RPMI7951 (cell line): ENCODE results near the gene CCL20. TPM values are rescaled to one million over a fixed set of nuclear protein-coding genes. Genes with fewer than 3 reads are reported as not detected.
A peak's percentile ranks its signal among the peaks of the same experiment; 100 is the strongest.
"Not testable (repeated sequence)": the region's sequence is repeated elsewhere in the genome, so short reads cannot be mapped to it uniquely, and the experiment has no call there.

Source experiments
- DNase-seq: peaks from one replicate; pipeline ENCODE4 v3.0.0-alpha.2; 2012; ENCODE audit warnings: low read depth
- total RNA-seq: library from RNA; depleted of rRNA; stranded (reverse); fragments of >200 nt; shearing (Covaris generic); gene quantifications from 2 replicates; pipeline ENCODE4 v1.2.3, GENCODE V29; 2014; rRNA removed

The CCL20 gene, protein sequence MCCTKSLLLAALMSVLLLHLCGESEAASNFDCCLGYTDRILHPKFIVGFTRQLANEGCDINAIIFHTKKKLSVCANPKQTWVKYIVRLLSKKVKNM
- 2.2 and 3.8 TPM in 2 replicates for total RNA-seq

DNA sequence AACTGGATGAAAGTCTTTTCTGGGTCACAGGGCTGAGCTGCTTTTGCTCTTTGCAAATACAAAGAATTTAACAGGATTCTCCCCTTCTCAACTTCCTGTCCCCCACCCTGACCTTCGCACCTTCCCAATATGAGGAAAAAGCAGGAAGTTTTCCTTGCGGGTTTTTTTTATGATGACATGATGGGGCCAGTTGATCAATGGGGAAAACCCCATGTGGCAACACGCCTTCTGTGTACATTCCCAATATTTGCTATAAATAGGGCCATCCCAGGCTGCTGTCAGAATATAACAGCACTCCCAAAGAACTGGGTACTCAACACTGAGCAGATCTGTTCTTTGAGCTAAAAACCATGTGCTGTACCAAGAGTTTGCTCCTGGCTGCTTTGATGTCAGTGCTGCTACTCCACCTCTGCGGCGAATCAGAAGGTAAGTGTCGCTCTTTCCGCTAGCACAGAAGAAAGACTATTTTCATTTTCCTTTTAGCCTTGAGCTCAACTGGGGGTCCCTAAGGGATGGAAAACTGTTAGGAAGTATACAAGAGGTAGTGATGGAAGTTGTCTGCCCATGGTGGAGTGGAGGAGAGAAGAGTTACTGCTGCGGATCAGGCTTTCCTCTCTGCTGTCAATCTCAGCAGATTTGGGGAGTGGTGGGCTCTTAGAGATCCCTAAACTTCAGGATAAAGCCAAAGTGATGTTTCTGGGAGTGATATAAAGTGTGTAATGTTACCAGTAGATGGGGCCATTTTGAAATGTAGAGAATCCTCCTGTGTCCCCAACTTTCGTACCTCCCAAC lies at the start of gene CCL20:
Gene CCL20, plus strand, starts transcription at position 281 of the 792 bp plus-strand sequence. Its CDS starts 70 bp downstream, at position 351.
- DNase-seq: no peak

DNA sequence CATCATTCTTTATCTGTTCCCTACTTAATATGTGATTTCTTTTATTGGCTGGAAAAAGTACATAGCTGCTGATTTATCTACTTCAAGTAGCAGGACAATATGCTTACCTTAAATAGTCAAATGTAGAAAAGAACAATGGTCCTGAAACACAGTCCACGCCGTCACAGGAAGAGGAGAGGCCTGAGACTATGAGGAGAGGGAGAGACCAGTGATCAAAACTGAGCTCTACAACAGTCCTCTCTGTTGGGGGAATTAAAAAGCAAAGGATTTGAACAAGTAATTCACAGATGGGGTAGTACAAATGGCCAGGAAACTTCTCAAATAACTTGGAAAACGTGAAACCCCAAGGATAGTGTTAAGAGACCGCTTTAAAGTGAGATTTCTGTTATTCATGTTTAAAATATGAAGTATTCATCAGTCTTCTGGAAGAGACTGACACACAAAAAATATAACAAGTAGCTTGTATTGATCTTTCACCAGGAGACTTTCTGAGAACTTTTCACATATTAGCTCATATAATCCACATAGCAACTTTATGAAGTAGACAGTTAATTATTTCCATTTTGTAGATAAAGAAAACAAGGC lies 47.8 kb upstream of the CCL20 start:
- no peak for DNase-seq

DNA sequence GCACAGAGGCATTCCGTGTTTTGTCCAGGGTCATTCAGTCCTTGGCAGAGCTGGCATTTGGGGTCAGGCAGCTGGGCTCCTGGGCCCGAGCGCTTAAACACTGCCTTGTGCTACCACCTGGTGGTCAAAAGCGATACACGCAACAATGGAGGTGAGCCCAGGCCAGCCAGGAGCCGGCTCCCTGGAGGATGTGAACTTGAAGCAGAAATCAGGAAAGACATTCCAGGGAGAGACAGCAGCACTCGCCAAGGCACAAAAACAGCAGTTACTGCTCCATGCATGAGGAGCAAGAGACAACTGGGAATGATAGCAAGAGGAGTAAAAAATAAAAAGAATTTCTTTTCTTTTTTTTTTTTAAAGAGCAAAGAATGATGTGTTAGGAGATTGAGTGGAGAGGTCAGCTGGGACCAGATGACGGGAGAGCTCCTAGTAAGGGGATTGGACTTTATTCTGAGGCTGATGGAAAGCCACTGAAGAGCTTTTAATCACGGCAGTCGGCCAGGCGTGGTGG lies 47.2 kb upstream of the CCL20 start:
- DNase-seq: peak; percentile 70

DNA sequence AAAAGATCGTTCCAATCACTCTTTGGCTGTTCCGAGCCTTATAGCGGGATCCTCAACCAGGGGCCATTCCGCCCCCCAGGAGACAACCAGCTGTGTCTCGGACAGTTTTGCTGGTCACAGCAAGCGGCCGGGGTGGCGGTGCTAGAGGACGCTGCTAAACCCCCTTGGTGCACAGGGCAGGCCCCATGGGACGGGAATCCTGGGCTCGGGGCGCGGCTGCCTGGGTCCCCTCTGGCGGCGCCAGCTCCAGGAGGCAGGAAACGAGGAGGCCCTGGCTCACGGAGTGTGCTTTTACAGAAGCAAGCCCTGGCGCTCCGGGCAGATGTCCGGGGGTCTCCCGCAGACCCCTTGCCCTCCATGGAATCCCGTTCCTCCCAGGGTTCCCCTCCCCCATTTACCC lies 45.8 kb upstream of the CCL20 start:
- DNase-seq: no peak

DNA sequence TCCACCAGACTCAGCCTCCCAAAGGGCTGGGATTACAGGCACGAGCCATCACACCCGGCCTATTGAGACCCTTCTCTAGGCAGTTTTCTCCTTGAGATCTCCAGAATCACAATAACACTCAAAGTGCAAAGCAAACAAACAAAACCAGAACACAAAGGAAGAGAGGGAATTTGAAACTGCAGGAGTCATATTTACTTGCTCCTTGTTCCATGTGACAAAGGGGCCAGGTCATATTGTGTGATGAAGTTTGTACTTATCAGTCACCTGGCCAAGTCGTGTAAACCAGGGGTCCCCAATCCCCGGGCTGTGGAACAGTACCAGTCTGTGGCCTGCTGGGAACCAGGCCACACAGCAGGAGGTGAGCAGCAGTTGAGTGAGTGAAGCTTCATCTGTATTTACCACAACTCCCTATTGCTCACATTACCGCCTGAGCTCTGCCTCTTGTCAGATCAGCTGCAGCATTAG lies 41.4 kb upstream of the CCL20 start:
- no peak for DNase-seq

DNA sequence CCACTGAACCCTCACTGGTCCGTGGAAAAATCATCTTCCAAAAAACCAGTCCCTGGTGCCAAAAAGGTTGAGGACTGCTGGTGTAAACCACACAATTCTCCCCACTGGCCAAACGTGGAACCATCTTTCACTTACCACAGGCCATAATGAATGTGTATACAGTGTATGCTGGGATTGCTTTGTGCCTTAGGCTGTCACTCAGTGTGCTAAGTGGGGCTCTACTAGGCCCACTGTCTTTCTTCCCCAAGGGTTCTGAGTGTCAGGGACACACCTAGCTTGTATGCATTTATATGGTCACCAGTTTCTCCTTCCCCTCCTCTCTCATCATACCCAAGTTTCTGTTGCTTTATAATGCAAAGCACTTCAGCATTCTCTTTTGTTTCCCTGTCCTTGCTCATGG lies 40.7 kb upstream of the CCL20 start:
- no peak for DNase-seq

DNA sequence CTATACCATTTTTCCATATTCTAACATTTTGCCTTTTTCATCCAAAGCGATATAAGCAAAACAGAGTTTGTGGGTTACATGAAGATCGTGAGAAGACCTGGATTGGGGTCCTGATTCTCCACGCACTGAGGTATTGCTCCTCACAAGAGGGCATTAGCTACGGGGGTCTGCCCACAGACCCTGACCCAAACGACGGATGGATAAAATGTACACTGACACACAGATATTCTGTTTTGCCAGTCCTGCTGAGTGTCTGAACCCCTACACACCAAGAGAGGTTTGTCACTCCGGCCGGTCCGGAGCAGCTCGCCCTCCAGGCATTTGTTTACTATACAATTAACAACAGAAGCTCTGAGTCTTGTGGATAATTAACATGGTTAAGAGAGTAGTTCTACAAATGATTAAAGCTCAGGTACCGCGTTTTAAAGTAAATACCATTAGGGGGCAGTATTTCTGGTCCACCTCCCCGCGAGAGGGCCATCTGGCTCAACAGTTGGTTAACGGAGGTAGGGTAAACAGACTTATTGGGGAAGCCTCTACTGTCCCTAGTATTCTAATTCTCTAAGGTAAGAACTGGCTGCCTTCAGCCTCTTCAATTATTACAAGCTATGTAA lies 39.5 kb upstream of the CCL20 start:
- peak; percentile 18 for DNase-seq

DNA sequence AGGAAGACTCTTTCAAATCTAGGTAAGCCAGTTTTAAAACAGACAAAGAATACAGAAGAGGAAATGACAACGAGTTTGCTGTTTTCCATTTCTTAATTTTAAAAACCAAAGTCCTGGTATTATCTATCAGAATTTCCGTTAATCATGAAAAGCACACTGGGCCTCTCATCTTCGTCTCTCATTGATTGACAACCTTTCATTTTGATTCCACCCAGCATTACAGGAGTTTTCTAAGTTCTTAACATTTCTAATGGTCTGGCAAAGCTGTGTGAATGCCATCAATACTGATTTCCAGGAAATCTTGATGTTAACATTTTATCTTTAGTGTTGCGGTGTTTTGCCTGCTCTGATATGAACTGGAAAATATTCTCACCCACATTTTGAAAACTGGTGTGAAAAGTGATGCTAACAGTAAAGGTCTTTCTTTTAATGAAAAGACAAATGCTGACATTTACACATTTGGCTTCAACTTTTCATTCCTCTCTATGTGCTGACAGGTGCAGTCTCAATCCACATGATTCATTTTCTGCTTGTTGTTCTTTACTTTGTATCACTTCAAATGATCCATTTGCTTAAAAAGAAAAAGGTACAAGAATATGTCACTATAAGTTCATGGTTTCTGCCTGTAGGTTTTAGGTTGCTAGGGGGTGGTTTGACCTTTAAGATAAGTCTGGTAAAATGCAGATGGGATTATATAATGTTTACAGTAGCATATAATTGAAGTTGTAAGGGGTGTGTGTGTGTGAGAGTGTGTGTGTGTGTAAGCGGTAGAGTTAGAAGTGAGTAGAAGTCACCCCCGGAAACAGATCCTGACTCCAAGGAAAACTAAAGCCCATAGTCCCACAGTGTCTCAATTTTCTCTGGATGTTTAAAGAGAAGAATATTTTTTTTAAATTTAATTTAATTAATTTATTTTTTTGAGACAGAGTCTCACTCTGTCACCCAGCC lies 38.5 kb upstream of the CCL20 start:
- no peak for DNase-seq

DNA sequence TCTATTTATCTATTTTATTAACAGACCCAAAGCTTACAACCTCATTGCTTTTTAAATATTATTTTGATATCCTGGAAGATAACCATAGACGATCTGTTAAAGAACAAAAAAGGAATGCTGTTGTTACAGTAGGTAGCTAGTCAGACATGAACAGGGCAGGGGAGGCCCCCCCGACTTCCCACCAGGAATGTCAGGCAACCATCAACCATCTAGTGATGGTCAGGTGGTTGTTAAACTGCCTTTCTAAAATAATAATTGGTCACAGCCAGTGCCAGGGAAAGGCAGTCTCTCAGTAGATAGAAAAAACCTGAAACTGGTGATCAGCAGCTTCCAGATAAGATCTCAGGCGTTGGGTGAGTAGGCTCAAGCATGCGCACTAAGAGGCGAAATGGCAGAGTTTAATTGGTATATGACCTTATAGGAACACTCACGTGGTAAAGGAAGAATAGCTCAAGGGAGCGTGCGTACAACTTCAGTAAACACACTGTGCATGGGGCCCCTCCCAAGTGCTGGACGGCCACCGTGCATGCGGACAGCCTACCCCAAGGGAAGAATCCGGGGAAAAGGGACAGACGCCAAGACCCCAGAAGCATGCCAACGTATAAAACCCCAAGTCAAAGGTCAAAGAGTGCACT lies 32.5 kb upstream of the CCL20 start:
- no peak for DNase-seq

DNA sequence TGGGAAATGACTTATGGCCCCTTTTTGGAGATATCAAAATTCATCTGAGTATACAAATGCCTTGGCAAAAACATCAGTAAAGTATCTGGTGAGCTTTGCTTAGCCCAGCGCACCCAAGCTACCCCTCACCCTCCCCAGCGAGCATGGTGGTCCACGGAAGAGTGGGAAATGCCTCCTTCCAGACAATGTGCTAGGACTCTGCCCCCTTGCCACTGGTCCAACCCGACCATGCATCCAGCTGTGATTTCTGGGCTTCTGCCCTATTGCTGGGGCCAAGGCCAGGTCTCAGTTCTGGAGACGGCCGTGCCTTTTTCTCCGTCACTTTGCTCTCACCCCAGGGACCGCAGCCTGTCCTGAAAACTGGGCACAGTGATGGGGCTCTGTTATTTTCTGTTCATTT lies 31.8 kb upstream of the CCL20 start:
- no peak for DNase-seq

DNA sequence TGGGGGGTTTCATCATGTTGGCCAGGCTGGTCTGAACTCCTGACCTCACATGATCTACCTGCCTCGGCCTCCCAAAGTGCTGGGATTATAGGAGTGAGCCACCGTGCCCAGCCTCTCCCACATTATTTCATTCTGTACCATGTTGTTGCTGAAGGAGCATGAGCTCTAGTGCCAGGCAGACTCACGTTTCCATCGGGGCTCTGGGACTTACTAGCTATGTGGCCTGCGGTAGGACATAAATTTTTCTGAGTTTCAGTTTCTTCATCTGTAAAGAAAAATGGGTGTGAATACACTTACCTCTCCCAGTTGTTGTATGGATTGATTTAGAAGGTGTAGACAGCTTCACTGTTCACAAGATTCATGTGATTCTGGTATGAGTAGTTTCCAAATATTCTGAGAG lies 30.8 kb upstream of the CCL20 start:
- no peak for DNase-seq

DNA sequence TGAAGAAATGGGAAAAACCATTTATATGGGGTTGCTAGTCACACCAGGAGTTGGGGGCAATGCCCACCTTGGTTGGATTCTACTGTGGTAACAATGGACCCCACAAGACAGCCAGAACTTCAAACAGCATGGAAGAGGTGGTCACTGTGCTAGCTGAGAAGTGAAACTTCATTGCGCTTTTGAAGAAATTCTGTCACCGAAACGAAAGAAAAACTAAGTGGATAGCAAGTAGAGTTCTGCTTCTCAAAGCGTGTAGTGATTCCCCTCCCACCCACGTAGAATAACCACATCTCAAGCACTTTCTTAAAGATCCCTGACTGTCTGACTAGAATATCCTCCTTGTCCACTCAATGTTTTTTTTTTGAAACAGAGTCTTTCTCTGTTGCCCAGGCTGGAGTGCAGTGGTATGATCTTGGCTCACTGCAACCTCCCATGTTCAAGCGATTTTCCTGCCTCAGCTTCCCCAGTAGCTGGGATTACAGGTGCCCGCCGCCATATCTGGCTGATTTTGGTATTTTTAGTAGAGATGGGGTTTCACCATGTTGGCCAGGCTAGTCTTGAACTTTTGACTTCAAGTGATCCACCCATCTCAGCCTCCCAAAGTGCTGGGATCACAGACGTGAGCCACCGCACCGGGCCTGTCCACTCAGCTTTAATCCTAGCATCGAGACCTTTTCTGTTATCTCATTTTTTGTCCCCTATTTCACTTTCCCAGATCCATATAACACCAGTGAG lies 30.1 kb upstream of the CCL20 start:
- DNase-seq: peak; percentile 47

DNA sequence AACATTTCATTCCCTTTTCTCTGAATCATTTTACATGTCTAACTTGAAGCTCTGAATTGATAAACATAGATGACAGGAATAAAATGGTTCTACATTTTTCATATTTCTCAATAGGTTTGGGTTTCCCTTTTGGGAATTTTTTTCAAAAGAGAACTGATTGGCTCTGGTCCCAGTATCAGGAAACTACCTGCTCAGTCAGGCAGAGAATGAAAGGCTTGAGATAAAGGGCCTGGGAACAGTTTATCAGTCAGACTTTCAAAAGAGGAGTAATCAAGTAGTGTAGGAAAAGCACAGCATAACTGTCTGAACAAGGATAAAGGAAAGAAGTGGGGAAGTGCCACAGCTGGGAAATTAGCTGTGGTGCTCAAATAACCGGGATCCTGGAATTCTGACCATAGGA lies 28.3 kb upstream of the CCL20 start:
- DNase-seq: no peak

DNA sequence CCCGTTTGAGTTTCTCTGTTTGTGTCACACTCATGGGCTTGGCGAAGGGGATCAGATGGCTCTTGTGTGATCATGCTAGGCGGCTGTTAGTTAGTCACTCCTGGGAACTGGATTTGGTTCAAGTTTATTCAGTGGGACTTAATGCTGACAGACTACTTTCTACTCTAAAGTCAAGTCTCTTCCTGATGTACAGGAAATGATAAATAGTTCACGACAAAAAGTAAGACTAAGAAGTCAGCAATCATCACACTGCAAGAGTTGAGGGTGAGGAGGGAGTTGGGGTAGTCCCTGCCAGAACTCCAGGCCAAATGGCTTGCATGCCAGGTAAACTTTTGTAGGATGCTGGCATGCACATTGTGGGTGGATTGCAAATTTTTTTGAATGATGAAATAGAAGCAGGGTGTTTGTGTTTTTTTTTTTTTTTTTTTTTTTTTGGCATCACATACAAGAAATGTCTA lies 25.1 kb upstream of the CCL20 start:
- DNase-seq: peak; percentile 71

DNA sequence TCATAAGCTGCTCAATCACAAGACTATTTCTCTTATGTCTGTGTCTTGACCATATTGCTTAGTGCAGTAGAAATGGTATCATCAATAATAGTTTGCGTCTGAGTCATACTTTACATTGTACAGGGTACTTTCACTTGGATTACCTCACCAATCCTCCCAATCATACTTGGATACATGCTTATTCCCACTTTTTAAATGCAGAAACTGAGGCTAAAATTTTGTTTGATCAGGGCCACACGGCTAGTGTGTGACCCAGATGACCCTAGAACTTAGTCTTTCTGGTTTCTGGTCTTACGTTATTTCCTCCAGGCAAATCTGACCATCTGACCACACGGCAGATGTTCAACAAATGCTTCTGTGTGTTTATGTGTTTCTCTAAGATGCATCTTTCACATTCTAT lies 23.8 kb upstream of the CCL20 start:
- DNase-seq: peak; percentile 79

DNA sequence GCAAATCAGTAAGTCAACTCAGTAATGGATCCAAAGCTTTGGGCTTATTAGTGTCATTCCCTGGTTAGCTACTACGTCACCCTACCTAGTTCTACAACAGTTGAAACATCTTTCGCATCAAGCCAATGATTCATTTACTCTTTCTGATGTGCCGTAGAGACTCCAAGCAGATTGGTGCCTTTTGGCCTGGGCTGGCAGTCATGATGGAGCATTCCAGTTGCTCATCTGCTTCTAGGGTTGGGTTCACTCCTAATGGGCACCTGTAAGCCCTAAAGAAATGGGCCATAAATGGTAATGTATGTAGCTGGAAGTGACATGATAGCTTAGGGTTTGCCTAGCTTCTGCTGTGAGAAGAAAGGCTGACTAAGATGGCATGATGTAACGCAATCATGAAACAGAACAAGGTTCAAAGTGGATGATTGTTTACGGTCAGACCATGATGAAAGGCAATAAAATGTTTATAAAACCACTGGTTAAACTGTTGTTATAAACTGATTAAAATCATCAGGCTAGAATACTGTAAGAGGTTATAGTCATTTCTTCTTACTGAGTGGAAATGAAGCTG lies 20.4 kb upstream of the CCL20 start:
- DNase-seq: no peak

DNA sequence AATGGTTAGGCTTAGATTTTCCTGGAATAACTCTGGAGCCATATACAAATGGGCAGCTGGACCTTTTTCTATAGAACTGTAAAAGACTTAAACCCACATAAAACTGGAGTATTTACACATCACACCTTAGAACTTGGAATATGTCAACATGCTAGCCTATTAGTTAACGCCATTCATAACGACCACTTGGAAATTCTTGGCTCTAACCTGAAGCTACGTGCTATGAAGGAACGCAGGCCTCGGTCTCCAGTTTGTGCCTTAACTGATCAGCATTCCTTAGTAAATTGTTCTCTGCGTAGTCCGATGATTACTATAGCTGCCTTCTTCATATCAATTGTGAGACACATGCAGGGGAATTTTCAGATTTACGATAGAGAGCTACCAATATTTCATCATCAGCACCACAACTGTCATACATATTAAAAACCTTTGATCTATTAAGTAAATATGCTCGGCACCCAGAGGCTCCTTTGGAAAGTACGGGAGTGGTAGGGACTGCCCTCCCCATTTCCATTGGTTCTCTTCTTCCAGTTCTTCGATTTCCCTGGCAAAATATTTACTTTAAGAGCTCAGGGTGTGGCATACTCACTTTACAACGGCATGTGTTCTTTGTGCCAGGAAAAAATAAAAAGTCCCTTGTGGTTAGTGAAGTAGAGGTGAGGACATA lies 17.5 kb upstream of the CCL20 start:
- DNase-seq: no peak

DNA sequence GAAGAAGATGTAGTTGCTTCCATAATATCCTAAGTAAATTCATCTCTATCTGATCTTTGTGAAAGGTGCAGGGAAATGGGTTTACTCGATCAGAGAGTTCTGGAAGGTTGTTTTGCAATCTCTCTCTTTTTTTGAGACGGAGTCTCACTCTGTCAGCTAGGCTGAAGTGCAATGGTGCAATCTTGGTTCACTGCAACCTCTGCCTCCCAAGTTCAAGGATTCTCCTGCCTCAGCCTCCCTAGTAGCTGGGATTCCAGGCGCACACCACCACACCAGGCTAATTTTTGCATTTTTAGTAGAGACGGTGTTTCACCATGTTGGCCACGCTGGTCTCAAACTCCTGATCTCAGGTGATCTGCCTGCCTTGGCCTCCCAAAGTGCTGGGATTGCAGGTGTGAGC lies 16.9 kb upstream of the CCL20 start:
- DNase-seq: not testable (repeated sequence)

DNA sequence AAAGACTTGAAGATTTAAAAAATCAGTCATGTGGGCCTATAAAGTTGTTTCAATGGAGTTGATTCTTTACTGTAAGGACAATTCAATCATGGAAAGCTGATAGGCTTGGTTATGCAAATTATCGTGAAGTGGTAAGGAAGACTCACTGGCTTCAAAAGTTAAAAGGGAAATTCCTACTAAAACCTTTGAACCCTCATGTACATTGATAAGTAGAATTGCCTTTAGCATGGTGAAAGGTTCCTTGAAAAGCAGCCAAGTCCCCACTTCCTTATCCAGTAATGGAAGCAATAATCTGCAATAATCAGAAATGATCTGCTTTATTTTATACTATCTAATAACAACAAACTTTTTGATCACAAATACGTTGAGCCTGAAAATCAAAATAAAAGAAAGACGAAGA lies 14.4 kb upstream of the CCL20 start:
- DNase-seq: no peak
